ENCODE data around the gene ARHGAP18.
A peak's percentile ranks its signal among the peaks of the same experiment; 100 is the strongest.

Gene ARHGAP18

GRCh38 chr6:129665555-129665954 is 44.4 kb downstream of the ARHGAP18 start:
- no peak overlapping the region for H3K4me3 ChIP-seq (replicated peaks; ENCODE audit: low read depth, low read length)
- TF ChIP-seq, protein P1, sequence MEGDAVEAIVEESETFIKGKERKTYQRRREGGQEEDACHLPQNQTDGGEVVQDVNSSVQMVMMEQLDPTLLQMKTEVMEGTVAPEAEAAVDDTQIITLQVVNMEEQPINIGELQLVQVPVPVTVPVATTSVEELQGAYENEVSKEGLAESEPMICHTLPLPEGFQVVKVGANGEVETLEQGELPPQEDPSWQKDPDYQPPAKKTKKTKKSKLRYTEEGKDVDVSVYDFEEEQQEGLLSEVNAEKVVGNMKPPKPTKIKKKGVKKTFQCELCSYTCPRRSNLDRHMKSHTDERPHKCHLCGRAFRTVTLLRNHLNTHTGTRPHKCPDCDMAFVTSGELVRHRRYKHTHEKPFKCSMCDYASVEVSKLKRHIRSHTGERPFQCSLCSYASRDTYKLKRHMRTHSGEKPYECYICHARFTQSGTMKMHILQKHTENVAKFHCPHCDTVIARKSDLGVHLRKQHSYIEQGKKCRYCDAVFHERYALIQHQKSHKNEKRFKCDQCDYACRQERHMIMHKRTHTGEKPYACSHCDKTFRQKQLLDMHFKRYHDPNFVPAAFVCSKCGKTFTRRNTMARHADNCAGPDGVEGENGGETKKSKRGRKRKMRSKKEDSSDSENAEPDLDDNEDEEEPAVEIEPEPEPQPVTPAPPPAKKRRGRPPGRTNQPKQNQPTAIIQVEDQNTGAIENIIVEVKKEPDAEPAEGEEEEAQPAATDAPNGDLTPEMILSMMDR (IDR thresholded peaks at IDR 0.05; ENCODE audit: low read length, missing control alignments): no peak

GRCh38 chr6:129663531-129663930 is 46.4 kb downstream of the ARHGAP18 start:
- TF ChIP-seq, protein P1 (IDR thresholded peaks at IDR 0.05; ENCODE audit: low read length, missing control alignments): no peak
- no peak for DNase-seq (ENCODE audit: low read depth)
- no peak overlapping the region for H3K4me3 ChIP-seq (replicated peaks; ENCODE audit: low read depth, low read length)

More at GRCh38 chr6:129665555-129665954, 44.4 kb downstream of the ARHGAP18 start:
- DNase-seq (ENCODE audit: low read depth): no peak

GRCh38 chr6:129662980-129663431 is 47.0 kb downstream of the ARHGAP18 start:
- DNase-seq (ENCODE audit: low read depth): no peak
- no peak overlapping the region for H3K4me3 ChIP-seq (replicated peaks; ENCODE audit: low read depth, low read length)
- TF ChIP-seq, protein P1 (IDR thresholded peaks at IDR 0.05; ENCODE audit: low read length, missing control alignments): no peak

GRCh38 chr6:129662406-129662766 is 47.6 kb downstream of the ARHGAP18 start:
- TF ChIP-seq, protein P1 (IDR thresholded peaks at IDR 0.05; ENCODE audit: low read length, missing control alignments): no peak
- no peak overlapping the region for H3K4me3 ChIP-seq (replicated peaks; ENCODE audit: low read depth, low read length)
- DNase-seq (ENCODE audit: low read depth): no peak

GRCh38 chr6:129661536-129662405 is 48.2 kb downstream of the ARHGAP18 start:
- TF ChIP-seq, protein P1 (IDR thresholded peaks at IDR 0.05; ENCODE audit: low read length, missing control alignments): no peak
- no peak overlapping the region for H3K4me3 ChIP-seq (replicated peaks; ENCODE audit: low read depth, low read length)
- DNase-seq (ENCODE audit: low read depth): no peak

DNA sequence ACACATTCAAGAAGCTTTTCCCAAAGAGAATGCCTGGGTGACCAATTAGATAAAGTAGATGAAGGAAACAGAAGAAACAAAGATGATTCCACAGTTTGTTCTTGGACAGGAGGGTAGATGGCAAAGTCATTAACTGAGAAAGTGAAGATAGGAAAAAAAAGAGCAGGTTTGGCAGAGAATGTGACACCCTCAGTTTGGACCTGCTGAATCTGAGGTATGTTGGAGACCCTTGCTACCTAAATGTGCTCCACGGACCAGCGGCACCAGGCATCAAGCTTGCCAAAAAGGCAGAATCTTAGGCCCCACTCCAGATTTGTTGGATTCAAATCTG is 49.7 kb downstream of the ARHGAP18 start:
- TF ChIP-seq, protein P1 (IDR thresholded peaks at IDR 0.05; ENCODE audit: low read length, missing control alignments): no peak
- peak overlapping the region; percentile 47 for H3K4me3 ChIP-seq (replicated peaks; ENCODE audit: low read depth, low read length)
- no peak for DNase-seq (ENCODE audit: low read depth)

Data from fibroblast of pulmonary artery (primary cell).